GM19035 (cell line): ENCODE results near the gene CTNNA1.
A peak's percentile ranks its signal among the peaks of the same experiment; 100 is the strongest.
"Not testable (repeated sequence)": the region's sequence is repeated elsewhere in the genome, so short reads cannot be mapped to it uniquely, and the experiment has no call there.

ENCODE experiments used
- ATAC-seq: cut with Tn5 transposase; IDR thresholded peaks from one replicate; pipeline ENCODE4 v1.9.1; 2021; ENCODE audit not compliant: unreplicated experiment

Gene CTNNA1, protein sequence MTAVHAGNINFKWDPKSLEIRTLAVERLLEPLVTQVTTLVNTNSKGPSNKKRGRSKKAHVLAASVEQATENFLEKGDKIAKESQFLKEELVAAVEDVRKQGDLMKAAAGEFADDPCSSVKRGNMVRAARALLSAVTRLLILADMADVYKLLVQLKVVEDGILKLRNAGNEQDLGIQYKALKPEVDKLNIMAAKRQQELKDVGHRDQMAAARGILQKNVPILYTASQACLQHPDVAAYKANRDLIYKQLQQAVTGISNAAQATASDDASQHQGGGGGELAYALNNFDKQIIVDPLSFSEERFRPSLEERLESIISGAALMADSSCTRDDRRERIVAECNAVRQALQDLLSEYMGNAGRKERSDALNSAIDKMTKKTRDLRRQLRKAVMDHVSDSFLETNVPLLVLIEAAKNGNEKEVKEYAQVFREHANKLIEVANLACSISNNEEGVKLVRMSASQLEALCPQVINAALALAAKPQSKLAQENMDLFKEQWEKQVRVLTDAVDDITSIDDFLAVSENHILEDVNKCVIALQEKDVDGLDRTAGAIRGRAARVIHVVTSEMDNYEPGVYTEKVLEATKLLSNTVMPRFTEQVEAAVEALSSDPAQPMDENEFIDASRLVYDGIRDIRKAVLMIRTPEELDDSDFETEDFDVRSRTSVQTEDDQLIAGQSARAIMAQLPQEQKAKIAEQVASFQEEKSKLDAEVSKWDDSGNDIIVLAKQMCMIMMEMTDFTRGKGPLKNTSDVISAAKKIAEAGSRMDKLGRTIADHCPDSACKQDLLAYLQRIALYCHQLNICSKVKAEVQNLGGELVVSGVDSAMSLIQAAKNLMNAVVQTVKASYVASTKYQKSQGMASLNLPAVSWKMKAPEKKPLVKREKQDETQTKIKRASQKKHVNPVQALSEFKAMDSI

DNA sequence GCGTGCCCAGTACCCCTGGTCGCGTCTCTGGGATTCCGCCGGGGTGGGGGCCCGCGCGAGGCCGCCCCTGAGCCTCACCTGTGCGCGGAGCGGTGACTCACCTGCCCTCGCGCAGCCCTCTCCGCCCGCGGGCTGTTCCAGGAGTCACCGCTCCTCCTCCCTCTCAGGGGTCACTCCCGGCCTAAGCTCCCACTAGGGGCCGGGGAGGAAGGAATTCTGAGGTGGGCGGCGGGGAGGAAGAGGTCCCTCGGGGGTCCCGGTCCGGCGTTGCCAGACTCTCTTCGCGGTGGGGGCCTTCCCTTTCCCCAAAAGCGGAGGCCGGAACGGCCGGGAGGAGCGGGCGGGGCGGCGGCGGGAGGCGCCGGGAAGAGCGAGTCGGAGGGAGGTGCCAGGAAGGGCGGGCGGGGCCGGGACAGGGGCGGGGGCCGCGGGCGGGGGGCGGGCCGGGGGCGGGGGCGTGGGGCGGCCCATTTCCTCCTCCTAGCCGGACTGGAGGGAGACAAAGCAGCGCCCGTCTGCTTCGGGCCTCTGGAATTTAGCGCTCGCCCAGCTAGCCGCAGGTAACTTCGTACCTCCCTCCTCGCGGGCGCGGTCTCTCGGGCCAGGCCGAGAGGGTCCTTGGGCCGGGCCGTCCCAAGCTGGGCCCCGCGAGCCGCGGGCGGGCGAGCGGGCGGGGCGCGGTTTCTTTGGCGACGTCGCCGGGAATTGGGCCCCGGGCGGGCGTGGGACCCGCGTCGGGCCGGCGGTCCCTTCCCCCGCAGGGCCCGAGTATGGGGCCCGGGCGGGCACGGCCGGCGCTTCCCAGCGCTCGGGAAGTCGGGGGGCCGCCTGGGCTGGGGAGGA, at the start of gene CTNNA1:
CTNNA1 (plus strand) TSS at position 475 of the 843 bp plus-strand sequence. CDS start 28,500 bp downstream, outside the sequence.
- peak; percentile 47 for ATAC-seq

DNA sequence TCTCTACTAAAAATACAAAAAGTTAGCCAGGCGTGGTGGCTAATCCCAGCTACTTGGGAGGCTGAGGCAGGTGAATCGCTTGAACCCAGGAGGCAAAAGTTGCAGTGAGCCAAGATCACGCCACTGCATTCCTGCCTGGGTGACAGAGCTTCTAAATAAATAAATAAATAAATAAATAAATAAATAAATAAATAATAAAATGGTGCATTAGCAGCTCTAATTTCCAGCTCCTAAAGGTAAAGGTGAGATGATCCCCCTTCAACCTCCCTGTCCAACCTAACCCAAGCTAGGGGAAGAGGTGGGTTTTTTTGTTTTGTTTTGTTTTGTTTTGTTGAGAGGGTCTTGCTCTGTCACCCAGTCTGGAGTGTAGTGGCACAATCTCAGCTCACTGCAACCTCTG, 49.4 kb upstream of the CTNNA1 start:
- not testable (repeated sequence) for ATAC-seq

DNA sequence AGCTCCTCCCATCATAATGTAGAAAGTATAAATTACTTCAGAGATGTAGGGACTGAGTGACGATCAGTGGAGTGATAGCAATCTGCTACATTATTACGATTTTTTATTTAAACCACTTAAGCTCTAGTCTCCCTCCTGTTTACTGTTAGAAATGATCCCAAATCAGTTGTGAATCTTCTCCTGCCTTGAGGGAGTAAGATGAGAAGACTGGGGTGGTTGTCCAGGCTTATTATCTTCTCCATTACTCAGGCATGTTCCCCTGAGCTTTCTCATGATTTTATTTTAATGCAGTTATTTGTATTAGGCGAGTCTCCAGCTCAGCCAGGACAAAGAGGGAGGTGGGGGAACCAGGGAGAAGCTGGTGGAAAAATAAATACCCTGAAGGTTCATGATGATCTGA, 48.2 kb upstream of the CTNNA1 start:
- ATAC-seq = no peak

DNA sequence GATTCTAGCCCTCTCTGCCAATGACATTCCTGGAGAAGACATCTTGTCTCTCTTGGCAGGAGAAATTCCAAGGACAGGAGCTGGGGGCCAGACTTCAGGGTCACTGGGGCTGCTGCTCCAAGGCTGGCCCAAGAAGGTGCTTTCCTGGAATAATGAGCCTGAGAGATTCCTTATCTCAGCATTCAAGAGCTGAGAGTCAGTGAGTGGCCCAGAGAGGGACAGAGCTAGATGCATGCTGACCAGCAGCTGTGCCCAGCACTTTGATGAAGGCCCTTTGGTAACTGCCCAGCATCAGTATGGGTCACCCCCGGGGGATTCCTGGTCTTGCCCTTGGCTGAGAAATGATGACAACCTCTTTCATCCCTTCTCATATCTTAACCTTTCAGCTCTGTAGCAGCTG, 47.7 kb upstream of the CTNNA1 start:
- ATAC-seq = no peak

DNA sequence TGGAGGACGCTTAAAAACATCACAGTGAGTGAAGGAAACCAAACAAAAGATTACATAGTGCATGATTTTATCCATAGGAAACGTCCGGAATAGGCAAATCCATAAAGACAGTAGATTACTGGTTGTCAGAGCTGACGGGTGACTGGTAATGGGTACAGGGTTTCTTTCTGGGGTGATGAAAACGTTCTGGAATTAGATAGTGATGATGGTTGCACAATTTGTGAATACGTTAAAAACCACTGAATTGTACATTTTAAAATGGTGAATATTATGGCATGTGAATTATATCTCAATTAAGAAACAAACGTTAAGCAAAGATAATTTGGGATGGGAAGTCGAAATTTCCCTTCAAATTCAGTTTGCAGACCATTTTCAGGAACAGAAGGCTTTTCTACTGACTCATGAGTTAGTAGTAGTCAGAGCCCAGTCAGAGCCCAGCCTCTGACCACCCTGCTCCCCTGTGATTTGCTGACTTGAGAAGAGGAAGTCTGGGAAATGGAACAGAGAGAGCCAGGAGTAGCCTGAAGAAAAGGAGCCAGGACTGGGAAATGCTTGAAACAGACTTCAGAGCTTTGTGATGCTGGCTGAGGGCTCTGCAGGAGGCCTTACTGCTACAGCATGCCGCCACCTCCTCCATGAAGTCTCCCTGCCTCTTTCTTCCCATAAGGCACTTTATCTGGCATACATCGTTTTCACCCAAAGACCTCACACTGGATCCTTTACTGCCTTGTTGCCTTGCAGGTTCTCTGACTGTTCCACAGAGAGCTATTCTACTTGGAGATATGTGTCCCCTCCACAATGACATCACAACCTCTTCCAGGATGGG, 46.4 kb upstream of the CTNNA1 start:
- ATAC-seq = no peak

DNA sequence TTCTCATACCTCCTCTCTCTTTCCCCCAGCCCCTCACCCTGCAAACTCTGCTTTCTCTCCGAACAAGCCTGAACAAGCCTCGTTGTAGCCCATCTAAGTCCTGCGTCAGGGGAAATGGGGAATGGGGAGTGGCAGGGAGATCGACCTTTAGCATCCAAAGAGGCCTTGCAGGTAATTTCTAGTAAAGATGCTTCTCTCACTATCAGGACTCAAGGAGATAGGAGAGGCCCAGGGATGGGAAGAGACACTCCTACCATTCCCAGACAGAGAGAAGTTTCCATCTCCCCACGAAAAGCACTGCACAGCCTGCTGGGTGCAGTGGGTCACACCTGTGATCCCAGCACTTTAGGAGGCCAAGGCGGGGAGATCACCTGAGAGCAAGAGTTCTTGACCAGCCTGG, 44.4 kb upstream of the CTNNA1 start:
- no peak for ATAC-seq

DNA sequence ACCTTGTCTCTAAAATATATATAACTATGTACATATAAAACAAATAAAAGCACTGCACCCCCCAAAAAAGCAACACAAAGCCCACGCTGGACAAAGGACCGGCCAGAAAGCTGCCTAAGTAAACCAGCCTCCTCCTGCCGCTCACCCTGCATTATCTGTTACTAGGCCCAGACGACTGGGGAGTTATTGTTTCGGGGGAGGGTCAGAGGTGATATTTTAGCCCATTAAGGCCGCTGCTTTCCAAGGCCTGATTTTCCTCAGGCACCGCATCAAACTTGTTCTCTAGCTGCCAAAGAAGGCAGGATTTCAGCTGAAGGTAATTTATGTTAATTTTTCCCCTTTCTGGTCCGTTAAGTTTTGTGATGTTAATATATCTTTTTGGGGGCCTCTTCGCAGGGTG, 44.0 kb upstream of the CTNNA1 start:
- no peak for ATAC-seq

DNA sequence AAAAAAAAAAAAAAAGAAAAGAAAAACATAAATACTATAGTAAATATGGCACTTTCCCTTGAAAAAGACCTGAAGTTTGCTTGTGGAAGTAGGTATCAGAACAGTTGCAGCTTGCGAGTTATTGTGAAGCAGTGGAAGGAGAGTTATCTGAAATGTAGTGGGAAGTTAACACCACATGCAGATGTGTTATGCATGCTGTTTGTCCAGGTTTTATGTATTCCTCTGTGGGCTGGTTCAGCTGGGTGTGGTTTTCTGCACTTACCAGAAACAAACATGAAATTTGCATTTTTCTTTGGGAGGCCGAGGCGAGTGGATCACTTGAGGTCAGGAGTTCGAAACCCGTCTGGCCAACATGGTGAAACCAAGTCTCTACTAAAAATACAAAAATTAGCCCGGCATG, 42.1 kb upstream of the CTNNA1 start:
- ATAC-seq = no peak

DNA sequence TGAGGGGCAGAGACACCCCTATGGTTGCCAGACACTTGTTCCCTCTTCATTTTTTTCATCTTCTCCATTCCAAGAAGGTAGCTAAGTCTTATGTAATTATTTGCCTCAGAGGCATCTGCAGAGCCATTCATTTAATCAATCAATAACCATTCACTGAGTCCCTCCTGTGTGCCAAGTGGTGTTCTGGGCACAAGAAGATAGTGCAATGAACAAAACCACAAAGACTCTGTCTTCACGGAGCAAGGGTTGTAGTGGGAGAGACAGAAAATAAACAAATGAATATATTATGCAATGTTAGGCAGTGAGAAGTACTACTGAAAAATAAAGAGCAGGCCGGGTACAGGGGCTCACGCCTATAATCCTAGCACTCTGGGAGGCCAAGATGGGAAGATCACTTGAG, 41.4 kb upstream of the CTNNA1 start:
- ATAC-seq = no peak

DNA sequence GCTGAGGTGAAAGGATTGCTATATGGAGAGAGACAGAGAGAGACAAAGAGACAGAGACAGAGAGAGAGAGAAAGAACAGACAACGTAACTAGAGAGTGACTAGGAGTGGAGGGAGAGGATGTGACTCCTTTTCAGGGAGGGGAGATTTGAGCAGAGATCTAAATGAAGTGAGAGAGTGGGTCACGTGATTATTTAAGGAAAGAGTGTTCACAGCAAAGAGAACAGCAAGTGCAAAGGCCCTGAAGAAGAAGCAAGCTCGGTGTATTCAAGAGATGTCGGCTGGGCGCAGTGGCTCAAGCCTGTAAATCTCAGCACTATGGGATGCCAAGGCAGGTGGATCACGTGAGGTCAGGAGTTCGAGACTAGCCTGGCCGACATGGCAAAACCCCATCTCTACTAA, 40.9 kb upstream of the CTNNA1 start:
- no peak for ATAC-seq

DNA sequence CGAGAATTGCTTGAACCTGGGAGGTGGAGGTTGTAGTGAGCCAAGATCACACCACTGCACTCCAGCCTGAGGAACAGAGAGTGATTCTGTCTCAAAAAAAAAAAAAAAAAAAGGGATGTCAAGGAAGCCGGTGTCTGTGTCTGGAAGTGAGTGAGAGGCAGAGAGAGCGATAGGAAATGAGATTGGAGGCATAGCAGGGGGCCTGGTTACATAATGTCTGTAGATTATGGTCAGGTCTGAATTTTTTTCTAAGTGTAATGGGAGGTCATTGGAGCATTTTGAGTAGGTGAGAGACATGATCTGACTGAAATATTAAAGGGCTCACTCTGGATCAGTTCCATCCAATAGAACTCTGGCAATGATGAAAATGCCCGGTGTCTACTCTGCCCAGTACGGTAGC, 40.4 kb upstream of the CTNNA1 start:
- no peak for ATAC-seq

DNA sequence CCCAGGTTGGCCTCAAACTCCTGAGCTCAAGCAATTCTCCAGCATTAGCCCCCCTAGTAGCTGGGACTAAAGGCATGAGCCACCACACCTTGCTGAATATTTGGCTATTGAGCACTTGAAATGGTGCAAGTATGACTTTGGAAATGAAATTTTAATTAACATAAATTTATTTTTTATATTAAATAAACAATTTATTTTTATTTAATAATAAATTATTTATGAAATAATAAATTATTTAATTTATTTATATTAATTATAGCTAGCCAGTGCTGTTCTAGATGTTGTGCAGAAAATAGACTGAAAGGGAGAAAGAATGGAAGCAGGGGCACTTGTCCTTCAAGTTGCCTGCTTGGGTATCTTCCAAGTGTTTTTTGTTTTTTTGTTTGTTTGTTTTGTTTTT, 40.0 kb upstream of the CTNNA1 start:
- no peak for ATAC-seq

DNA sequence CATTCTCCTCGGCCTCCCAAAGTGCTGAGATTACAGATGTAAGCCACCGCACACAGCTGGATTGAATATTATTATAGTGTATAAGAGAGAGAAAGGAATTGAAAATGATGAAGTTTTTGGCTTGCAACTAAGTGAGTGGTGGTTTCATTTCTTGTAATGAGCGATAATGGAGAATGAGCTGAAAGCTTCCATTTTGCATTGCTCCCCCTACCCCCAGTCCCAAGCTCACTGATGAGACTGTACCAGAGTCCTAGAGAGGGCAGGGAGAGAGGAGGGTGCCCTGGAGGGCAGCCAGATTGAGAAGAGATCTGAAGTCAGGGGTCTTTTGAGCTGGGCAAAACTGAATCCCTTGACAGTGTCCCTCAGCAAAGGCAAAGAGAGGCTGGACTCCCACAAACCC, 38.5 kb upstream of the CTNNA1 start:
- no peak for ATAC-seq

DNA sequence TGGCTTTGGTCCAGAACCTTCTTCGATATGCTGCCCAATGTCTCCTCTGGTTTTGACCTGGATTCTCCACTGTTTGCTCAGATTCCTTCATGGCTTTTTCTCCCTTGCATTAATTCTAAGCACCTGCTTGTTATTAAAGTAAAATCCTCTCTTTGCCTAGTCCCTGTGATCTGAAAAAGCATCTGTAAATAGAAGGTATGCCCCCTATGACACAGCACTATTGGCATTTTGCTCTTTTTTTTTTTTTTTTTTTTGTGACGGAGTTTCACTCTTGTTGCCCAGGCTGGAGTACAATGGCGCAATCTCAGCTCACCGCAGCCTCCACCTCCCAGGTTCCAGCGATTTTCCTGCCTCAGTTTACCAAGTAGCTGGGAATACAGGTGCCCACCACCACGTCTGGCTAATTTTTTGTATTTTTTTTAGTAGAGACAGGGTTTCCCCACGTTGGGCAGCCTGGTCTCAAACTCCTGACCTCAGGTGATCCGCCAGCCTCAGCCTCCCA, 37.2 kb upstream of the CTNNA1 start:
- ATAC-seq = not testable (repeated sequence)

DNA sequence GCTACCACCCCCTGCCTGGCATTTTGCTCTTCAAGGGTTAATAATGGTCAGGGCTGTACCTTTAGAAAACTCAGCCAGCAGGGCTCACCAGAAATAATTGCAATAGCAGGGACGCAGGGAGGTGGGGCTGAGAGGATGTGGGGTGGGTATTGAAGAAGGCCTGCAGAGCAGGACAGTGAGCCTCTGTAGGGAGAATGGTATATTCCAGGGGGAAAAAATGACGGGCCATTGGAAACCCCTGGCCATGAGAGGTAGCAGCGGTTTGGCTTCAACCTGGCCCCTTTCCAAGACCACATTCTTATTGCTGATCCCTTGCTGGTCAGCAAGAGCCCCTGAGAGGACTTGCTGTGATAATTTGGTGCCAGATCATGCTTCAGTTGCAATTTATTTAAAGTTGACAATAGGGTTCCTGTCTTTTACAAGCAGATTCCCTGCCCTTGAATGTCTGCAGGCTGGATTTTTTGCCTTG, 36.7 kb upstream of the CTNNA1 start:
- ATAC-seq = no peak

DNA sequence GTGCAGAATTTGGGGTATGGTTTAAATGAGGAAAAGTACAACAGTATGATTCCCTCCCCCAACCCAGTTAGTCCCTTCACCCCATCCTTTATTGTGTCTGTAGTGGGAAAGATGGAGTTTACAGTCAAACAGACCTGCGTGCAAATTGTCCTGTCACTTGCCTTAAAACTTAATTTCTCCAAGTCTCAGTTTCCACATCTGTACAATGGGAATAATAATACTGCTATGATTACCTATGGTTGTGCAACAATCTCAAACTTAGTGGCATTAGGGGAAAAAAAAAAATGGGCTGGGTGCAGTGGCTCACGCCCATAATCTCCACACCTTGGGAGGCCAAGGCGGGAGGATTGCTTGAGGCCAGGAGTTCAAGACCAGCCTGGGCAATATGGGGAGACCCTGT, 35.8 kb upstream of the CTNNA1 start:
- ATAC-seq = no peak

DNA sequence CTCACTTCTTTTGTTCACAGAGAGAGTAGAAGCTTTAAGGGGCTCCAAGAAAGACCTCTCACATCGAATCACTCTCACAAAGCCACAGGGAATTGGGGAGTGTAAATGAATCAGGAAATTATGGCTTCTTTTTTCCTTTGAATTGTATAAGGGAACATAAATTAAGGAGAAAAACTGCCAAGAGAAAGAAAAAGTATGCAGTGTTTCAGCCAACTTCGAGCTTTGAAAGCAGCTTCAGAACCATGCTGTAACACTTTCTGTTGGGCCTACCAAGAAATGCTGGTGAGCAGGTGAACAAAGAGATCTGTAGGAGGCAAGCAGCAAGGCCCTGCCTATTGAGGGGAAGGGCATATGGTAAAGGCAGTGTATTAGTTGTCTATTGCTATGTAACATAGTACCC, 33.4 kb upstream of the CTNNA1 start:
- ATAC-seq = no peak

DNA sequence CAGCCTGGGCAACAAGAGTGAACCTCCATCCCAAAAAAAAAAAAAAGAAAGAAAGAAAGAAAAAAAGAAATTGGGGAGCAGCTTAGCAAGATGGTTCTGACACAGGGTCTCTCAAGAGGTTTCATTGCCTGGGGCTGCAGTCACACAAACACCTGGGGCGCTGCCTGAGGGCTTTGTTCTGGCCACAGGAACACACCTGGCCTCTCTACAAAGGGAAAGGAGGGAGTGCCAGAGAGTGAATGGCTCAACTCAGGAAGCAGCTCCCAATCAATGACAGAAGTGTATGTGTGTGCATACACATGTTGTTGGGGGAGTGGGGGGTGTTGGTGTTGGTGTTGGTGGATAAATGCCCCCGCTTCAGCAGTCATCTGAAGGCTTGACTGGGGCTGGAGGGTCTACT, 32.4 kb upstream of the CTNNA1 start:
- ATAC-seq = no peak

DNA sequence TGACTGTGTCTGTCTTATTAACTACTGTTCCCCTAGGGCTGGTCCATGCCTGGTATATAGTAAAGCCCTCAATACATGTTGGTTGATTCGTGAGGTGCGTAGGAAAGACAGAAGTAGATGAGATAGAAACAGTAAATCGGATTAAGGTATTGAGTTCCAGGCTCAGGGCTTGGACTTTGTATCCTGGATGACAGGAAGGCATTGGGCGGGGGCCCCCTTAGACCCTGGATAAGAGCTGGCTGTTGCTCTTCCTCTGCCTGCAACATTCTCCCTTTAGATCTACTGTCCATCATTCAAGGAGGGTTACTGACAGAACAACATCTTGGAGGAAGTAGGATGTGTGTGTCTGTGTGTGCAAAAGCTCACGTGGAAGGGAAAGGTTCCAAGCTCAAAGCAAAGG, 31.2 kb upstream of the CTNNA1 start:
- no peak for ATAC-seq

DNA sequence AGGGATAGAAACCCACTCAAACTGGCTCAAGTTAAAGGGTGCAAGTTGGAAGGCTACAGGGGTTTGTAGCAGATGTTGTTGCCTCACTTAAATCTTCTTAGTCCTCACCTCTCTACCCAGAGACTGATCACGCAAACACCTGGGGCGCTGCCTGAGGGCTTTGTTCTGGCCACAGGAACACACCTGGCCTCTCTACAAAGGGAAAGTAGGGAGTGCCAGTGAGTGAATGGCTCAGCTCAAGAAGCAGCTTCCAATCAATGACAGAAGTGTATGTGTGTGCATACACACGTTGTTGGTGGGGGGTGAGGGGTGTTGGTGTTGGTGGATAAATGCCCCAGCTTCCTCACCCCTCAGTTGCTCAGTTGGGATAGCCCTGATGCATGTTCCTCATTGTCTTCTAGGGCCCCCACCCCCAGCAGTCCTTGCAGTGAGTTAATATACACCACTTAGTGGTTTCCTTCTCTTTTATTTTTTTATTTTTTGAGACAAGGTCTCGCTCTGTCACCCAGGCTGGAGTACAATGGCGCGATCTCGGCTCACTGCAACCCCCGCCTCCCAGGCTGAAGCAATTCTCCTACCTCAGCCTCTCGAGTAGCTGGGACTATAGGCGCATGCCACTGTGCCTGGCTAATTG, 30.6 kb upstream of the CTNNA1 start:
- ATAC-seq = no peak
